Fibroblast of skin of right biceps (primary cell): ENCODE measurements around the gene MYO6.

ENCODE experiments used
- DNase-seq: peaks from one replicate; pipeline ENCODE4 v3.0.0-alpha.2; 2013

MYO6 gene

DNA sequence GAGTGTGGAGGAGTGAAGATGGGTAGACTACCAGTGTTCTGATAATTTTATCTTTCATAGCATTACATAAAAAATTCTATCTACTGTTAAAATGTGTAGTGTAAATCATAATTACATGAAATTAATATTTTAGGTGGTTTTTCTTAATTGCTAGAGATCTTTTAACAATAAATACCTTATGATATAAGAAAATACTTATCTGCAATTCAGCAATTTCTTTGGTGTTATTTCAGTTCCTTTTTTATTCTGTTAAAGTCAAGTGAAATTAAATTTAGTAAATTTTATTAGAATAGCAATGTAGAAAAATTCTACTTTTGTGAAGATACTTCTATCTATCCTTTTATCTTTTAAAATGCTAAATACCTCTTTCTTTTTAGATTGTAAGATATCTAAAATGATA, 219.1 kb downstream of the MYO6 start:
- no peak for DNase-seq
